Measurements from ENCODE around the gene KIFC3. TPM values are rescaled to one million over a fixed set of nuclear protein-coding genes. Genes with fewer than 3 reads are reported as not detected.
"Not testable (repeated sequence)": the region's sequence is repeated elsewhere in the genome, so short reads cannot be mapped to it uniquely, and the experiment has no call there.

KIFC3 gene
- total RNA-seq, 5 donors from 2014 or later (not counting 1 experiment from before 2014, with no cell fraction given): 0.78 to 4.1 (median 2.7) TPM

DNA sequence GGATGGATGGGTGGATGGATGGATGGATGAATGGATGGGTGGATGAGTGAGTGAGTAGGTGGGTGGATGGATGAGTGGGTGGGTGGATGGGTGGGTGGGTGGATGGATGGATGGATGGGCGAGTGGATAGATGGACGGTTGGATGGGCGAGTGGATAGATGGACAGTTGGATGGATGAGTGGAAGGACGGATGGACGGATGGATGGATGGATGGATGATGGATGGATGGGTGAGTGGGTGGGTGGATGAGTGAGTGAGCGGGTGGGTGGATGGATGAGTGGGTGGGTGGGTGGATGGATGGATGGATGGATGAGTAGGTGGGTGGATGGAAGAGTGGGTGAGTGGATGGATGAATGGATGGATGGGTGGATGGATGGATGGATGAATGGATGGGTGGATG, 72.4 kb downstream of the KIFC3 start:
- H3K4me1 Mint-ChIP-seq; H3K4me3 ChIP-seq (ENCODE audit: control insufficient read depth in 1 of 2, extremely low read depth in 1 of 2, low read length in 1 of 2); H3K36me3 ChIP-seq (ENCODE audit: control insufficient read depth in 2 of 2, extremely low read depth in 1 of 2, insufficient read depth in 1 of 2, low read length in 1 of 2); H3K9me3 ChIP-seq; POLR2A ChIA-PET; H3K4me1 ChIP-seq (ENCODE audit: control insufficient read depth in 1 of 2, extremely low read depth in 1 of 2, insufficient read depth in 2 of 2, low read length in 2 of 2); H3K27ac ChIP-seq (ENCODE audit: low read length); DNase-seq; H3K27me3 Mint-ChIP-seq; H3K36me3 Mint-ChIP-seq; ATAC-seq (replicated peaks in 1 of 4); CTCF ChIA-PET; H3K4me3 Mint-ChIP-seq; H3K27me3 ChIP-seq (replicated peaks in 1 of 2; ENCODE audit: control insufficient read depth in 2 of 2, extremely low read depth in 1 of 2, insufficient read depth in 2 of 2, low read length in 1 of 2); H3K27ac Mint-ChIP-seq: not testable (repeated sequence)
- WGBS (ENCODE audit: insufficient coverage): 96% methylated on average over 6 of the region's 6 CpGs
- peaks cover 4 to 11% (median 10%) of the 10 kb centered on the region in 3 donors for H3K9me3 Mint-ChIP-seq

DNA sequence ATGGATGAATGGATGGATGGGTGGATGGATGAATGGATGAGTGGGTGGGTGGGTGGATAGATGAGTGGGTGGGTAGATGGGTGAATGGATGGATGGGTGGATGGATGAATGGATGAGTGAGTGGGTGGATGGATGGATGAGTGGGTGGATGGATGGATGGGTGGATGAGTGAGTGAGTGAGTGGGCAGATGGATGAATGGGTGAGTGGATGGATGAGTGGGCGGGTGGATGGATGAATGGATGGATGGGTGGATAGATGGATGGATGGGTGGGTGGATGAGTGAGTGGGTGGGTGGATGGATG, 73.2 kb downstream of the KIFC3 start:
- Histone ChIP-seq H3K27ac (ENCODE audit: low read length) (no peak overlapping the region), H3K4me3 (ENCODE audit: control insufficient read depth in 1 of 2, extremely low read depth in 1 of 2, low read length in 1 of 2) (no peak overlapping the region), H3K9me3 (no peaks in the 10 kb centered on the region), H3K4me1 (ENCODE audit: control insufficient read depth in 1 of 2, extremely low read depth in 1 of 2, insufficient read depth in 2 of 2, low read length in 2 of 2) (no peaks in the 10 kb centered on the region), H3K36me3 (ENCODE audit: control insufficient read depth in 2 of 2, extremely low read depth in 1 of 2, insufficient read depth in 1 of 2, low read length in 1 of 2) (no peaks in the 10 kb centered on the region), H3K27me3 (replicated peaks in 1 of 2; ENCODE audit: control insufficient read depth in 2 of 2, extremely low read depth in 1 of 2, insufficient read depth in 2 of 2, low read length in 1 of 2) (peaks cover 0 to 8% of the 10 kb centered on the region in 2 experiments)
- peaks cover 4 to 11% (median 10%) of the 10 kb centered on the region in 3 donors for H3K9me3 Mint-ChIP-seq
- H3K4me3 Mint-ChIP-seq: no peak overlapping the region
- ChIA-PET CTCF (no interaction called here), POLR2A (no interaction called here)
- peaks cover 3% of the 10 kb centered on the region for H3K36me3 Mint-ChIP-seq
- H3K4me1 Mint-ChIP-seq: peaks cover 0 to 4% (median 4%) of the 10 kb centered on the region in 3 donors
- no peak for DNase-seq
- no peak overlapping the region for H3K27ac Mint-ChIP-seq
- no peaks in the 10 kb centered on the region for H3K27me3 Mint-ChIP-seq
- no peak for ATAC-seq (replicated peaks in 1 of 4)
- 87% methylated on average over 1 of the region's 1 CpG for WGBS (ENCODE audit: insufficient coverage)

DNA sequence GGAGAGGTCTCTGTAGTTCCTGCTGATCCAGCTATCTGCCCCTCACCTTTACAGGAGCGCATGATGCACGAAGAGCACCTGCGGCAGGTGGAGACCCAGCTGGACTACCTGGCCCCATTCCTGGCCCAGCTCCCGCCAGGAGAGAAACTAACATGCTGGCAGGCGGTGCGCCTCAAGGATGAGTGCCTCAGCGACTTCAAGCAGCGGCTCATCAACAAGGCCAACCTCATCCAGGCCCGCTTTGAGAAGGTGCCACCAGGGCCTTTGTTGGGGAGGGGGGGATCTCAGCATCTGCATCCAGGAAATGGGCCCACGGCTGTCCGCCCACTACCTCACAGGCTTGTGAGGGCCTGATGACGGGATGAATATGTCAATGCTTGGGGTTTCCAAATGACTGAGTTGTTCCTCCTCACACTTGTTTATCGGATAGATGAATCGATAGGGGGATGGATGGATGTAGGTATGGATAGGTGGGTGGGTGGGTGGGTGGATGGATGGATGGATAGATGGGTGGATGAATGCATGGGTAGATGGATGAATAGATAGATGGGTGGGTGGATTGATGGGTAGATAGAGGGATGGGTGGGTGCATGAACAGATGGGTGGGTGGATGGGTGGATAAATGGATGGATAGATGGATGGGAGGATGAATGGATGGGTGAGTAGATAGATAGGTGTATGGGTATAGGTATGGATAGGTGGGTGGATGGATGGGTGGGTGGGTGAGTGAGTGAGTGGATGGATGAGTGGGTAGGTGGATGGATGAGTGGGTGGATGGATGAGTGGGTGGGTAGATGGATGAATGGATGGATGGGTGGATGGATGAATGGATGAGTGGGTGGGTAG, 73.7 kb downstream of the KIFC3 start:
- no peak overlapping the region for H3K4me3 ChIP-seq (ENCODE audit: control insufficient read depth in 1 of 2, extremely low read depth in 1 of 2, low read length in 1 of 2)
- 84% methylated on average over 9 of the region's 14 CpGs for WGBS (ENCODE audit: insufficient coverage)
- H3K27me3 Mint-ChIP-seq: no peaks in the 10 kb centered on the region
- H3K27me3 ChIP-seq (replicated peaks in 1 of 2; ENCODE audit: control insufficient read depth in 2 of 2, extremely low read depth in 1 of 2, insufficient read depth in 2 of 2, low read length in 1 of 2): peaks cover 0 to 8% of the 10 kb centered on the region in 2 experiments
- H3K9me3 Mint-ChIP-seq: peaks cover 4 to 11% (median 10%) of the 10 kb centered on the region in 3 donors
- H3K4me1 ChIP-seq (ENCODE audit: control insufficient read depth in 1 of 2, extremely low read depth in 1 of 2, insufficient read depth in 2 of 2, low read length in 2 of 2): no peaks in the 10 kb centered on the region
- H3K36me3 Mint-ChIP-seq: peaks cover 3% of the 10 kb centered on the region
- CTCF ChIA-PET: no interaction called here
- POLR2A ChIA-PET: no interaction called here
- no peaks in the 10 kb centered on the region for H3K9me3 ChIP-seq
- no peak overlapping the region for H3K27ac Mint-ChIP-seq
- ATAC-seq (replicated peaks in 1 of 4) (no peak), DNase-seq (no peak)
- no peak overlapping the region for H3K27ac ChIP-seq (ENCODE audit: low read length)
- H3K4me3 Mint-ChIP-seq: no peak overlapping the region
- H3K4me1 Mint-ChIP-seq: peaks cover 0 to 3% (median 3%) of the 10 kb centered on the region in 3 donors
- no peaks in the 10 kb centered on the region for H3K36me3 ChIP-seq (ENCODE audit: control insufficient read depth in 2 of 2, extremely low read depth in 1 of 2, insufficient read depth in 1 of 2, low read length in 1 of 2)

DNA sequence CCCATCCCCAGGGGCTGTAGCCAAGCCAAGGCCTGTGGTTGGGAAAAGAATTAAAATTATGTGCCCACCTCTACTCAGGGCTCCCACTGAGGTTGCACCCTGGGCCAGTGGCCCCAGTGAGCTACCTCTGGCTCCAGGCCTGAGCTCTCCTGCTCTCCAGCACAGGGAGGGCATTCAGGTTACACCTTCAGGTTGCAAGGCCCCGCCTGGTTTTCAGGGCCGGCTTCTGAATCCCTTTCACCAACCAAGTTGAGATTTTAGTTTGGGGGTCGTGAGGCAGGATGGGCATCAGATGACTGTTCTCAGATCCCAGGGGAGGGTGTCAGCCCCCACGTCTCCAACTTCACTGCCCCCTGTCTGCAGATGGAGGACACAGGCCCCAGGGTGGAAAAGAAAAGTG, 74.7 kb downstream of the KIFC3 start:
- DNase-seq: no peak
- no peak overlapping the region for H3K4me3 Mint-ChIP-seq
- no CpG with 5 or more reads among the region's 4 CpGs for WGBS (ENCODE audit: insufficient coverage)

DNA sequence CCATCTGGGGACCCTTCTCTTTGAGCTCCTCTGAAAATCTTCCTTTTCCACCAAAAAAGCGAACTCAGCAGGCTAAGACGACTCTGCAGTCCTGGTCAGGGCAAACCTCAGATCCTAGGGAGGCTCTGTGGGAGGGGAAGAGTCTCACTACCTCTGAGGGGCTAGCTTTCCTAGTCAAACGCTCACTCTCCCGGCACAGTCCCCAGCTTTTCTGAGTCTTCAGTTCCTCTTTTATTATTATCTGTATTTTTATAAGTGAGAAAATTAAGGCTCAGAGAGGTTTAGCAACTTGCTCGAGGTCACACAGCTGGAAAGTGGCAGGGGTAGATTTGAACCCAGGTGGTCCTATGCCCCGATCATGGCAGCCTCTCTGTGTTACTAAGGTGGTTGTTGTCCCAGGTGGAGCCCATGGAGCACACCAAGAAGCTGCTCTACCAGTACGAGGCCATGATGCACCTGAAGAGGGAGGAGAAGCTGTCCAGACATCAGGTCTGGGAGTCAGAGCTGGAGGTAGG, 75.8 kb downstream of the KIFC3 start:
- Mint-ChIP-seq H3K27me3 (peaks cover 0 to 4% of the 10 kb centered on the region in 2 donors), H3K9me3 (peaks cover 0 to 3% (median 0%) of the 10 kb centered on the region in 3 donors), H3K36me3 (no peaks in the 10 kb centered on the region), H3K27ac (no peak overlapping the region), H3K4me3 (no peak overlapping the region), H3K4me1 (no peaks in the 10 kb centered on the region)
- WGBS (ENCODE audit: insufficient coverage): 82% methylated on average over 3 of the region's 7 CpGs
- CTCF ChIA-PET: no interaction called here
- no peaks in the 10 kb centered on the region for H3K4me1 ChIP-seq (ENCODE audit: control insufficient read depth in 1 of 2, extremely low read depth in 1 of 2, insufficient read depth in 2 of 2, low read length in 2 of 2)
- ATAC-seq (replicated peaks in 1 of 4): no peak
- H3K4me3 ChIP-seq (ENCODE audit: control insufficient read depth in 1 of 2, extremely low read depth in 1 of 2, low read length in 1 of 2): no peak overlapping the region
- H3K27ac ChIP-seq (ENCODE audit: low read length): no peak overlapping the region
- no peaks in the 10 kb centered on the region for H3K9me3 ChIP-seq
- H3K27me3 ChIP-seq (replicated peaks in 1 of 2; ENCODE audit: control insufficient read depth in 2 of 2, extremely low read depth in 1 of 2, insufficient read depth in 2 of 2, low read length in 1 of 2): peaks cover 0 to 21% of the 10 kb centered on the region in 2 experiments
- POLR2A ChIA-PET: no interaction called here
- H3K36me3 ChIP-seq (ENCODE audit: control insufficient read depth in 2 of 2, extremely low read depth in 1 of 2, insufficient read depth in 1 of 2, low read length in 1 of 2): no peaks in the 10 kb centered on the region
- no peak for DNase-seq

More for the DNA sequence above, 74.7 kb downstream of the KIFC3 start:
- no peaks in the 10 kb centered on the region for H3K4me1 ChIP-seq (ENCODE audit: control insufficient read depth in 1 of 2, extremely low read depth in 1 of 2, insufficient read depth in 2 of 2, low read length in 2 of 2)
- Mint-ChIP-seq H3K27ac (no peak overlapping the region), H3K36me3 (no peaks in the 10 kb centered on the region), H3K4me1 (no peaks in the 10 kb centered on the region), H3K27me3 (peaks cover 0 to 2% of the 10 kb centered on the region in 2 donors), H3K9me3 (peaks cover under 1 to 3% (median 2%) of the 10 kb centered on the region in 3 donors)
- H3K27ac ChIP-seq (ENCODE audit: low read length): no peak overlapping the region
- no peak for ATAC-seq (replicated peaks in 1 of 4)
- peaks cover 0 to 12% of the 10 kb centered on the region in 2 experiments for H3K27me3 ChIP-seq (replicated peaks in 1 of 2; ENCODE audit: control insufficient read depth in 2 of 2, extremely low read depth in 1 of 2, insufficient read depth in 2 of 2, low read length in 1 of 2)
- POLR2A ChIA-PET: interaction anchor here in 1 of 2 donors (0.6 kb wide), 1 partner anchor 9 kb away, joined by 3 read pairs; no protein-coding TSS in a partner anchor
- CTCF ChIA-PET: no interaction called here
- no peak overlapping the region for H3K4me3 ChIP-seq (ENCODE audit: control insufficient read depth in 1 of 2, extremely low read depth in 1 of 2, low read length in 1 of 2)
- H3K9me3 ChIP-seq: no peaks in the 10 kb centered on the region
- H3K36me3 ChIP-seq (ENCODE audit: control insufficient read depth in 2 of 2, extremely low read depth in 1 of 2, insufficient read depth in 1 of 2, low read length in 1 of 2): no peaks in the 10 kb centered on the region

DNA sequence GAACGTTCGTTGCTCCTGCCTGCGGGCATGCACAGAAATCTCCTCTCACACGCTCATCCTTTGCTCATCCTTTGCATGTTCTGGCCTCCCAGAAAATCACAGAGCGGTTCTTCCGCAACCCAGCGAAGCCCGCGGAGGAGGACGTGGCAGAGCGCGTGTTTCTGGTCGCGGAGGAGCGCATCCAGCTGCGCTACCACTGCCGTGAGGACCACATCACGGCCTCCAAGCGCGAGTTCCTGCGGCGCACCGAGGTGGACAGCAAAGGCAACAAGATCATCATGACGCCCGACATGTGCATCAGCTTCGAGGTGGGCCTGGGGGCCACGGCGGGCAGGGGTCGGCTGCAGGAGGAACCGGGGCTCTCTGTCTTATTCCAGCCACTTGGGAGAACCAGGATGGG, 76.3 kb downstream of the KIFC3 start:
- Mint-ChIP-seq H3K4me1 (no peaks in the 10 kb centered on the region), H3K27me3 (peaks cover 0 to 4% of the 10 kb centered on the region in 2 donors), H3K36me3 (no peaks in the 10 kb centered on the region), H3K9me3 (no peaks in the 10 kb centered on the region), H3K27ac (no peak overlapping the region), H3K4me3 (no peak overlapping the region)
- no peaks in the 10 kb centered on the region for H3K4me1 ChIP-seq (ENCODE audit: control insufficient read depth in 1 of 2, extremely low read depth in 1 of 2, insufficient read depth in 2 of 2, low read length in 2 of 2)
- no peak for ATAC-seq (replicated peaks in 1 of 4)
- H3K27me3 ChIP-seq (replicated peaks in 1 of 2; ENCODE audit: control insufficient read depth in 2 of 2, extremely low read depth in 1 of 2, insufficient read depth in 2 of 2, low read length in 1 of 2): peaks cover 0 to 21% of the 10 kb centered on the region in 2 experiments
- no peak overlapping the region for H3K4me3 ChIP-seq (ENCODE audit: control insufficient read depth in 1 of 2, extremely low read depth in 1 of 2, low read length in 1 of 2)
- POLR2A ChIA-PET: interaction anchor here in 1 of 2 donors (0.8 kb wide), 1 partner anchor 246 kb away, joined by 3 read pairs; no protein-coding TSS in a partner anchor
- H3K36me3 ChIP-seq (ENCODE audit: control insufficient read depth in 2 of 2, extremely low read depth in 1 of 2, insufficient read depth in 1 of 2, low read length in 1 of 2): no peaks in the 10 kb centered on the region
- DNase-seq: no peak
- 97% methylated on average over 28 of the region's 30 CpGs for WGBS (ENCODE audit: insufficient coverage)
- CTCF ChIA-PET: interaction anchor here in 1 of 2 donors (0.6 kb wide), 1 partner anchor 142 kb away, joined by 3 read pairs; no protein-coding TSS in a partner anchor
- no peak overlapping the region for H3K27ac ChIP-seq (ENCODE audit: low read length)
- no peaks in the 10 kb centered on the region for H3K9me3 ChIP-seq

Data from T-cell (primary cell).